Peyer's patch (tissue), 4 donors: Measurements from ENCODE around the gene HARS1. TPM values are rescaled to one million over a fixed set of nuclear protein-coding genes. Genes with fewer than 3 reads are reported as not detected.
"Not testable (repeated sequence)": the region's sequence is repeated elsewhere in the genome, so short reads cannot be mapped to it uniquely, and the experiment has no call there.

Experiments used
- DNase-seq, 3 donors: peaks; one replicate each; pipeline ENCODE4 v3.0.0-alpha.2; 2017 to 2019
- H3K27ac ChIP-seq, 4 donors: fragments of 200-600 bp; sonication (generic); one replicate each; pipeline ENCODE4 v1.5.1; 2016 to 2019
- H3K27me3 ChIP-seq, 2 donors: fragments of 200-600 bp; sonication (generic); one replicate each; pipeline ENCODE4 v1.5.1; 2019
- H3K36me3 ChIP-seq, 3 donors: fragments of 200-600 bp; sonication (generic); one replicate each; pipeline ENCODE4 v1.5.1; 2016 to 2019
- H3K4me1 ChIP-seq, 4 donors: fragments of 200-600 bp; sonication (generic); one replicate each; pipeline ENCODE4 v1.5.1; 2016 to 2019
- H3K4me3 ChIP-seq, 4 donors: fragments of 200-600 bp; sonication (generic); 1 replicate in 3 of 4; 2 replicates in 1 of 4; pipeline ENCODE4 v1.5.1; 2016 to 2019; ENCODE audit warnings: mild to moderate bottlenecking in 1 of 4
- H3K9me3 ChIP-seq, 4 donors: fragments of 200-600 bp; sonication (generic); one replicate each; pipeline ENCODE4 v1.5.1; 2016 to 2019; ENCODE audit warnings: mild to moderate bottlenecking in 1 of 4
- POLR2A ChIP-seq, 2 donors: fragments of 450-650 bp; IDR thresholded peaks; one replicate each; pipeline ENCODE4 v1.5.1; 2017; ENCODE audit warnings: antibody characterized with exemption in 2 of 2, mild to moderate bottlenecking in 2 of 2, moderate library complexity in 2 of 2
- total RNA-seq, 4 donors: library from RNA; depleted of rRNA; stranded (reverse); fragments of >200 nt; gene quantifications; one replicate each; pipeline ENCODE4 v1.1.0, GENCODE V29; 2016
- TF ChIP-seq, protein P1 (sequence below), 6 experiments: fragments of 450-650 bp in 4 of 6; fragments of 200-600 bp in 2 of 6; sonication (generic) in 1 of 6; IDR thresholded peaks; one replicate each; pipeline ENCODE4 v1.5.1; 2017 to 2019; ENCODE audit warnings: antibody characterized with exemption in 6 of 6, mild to moderate bottlenecking in 3 of 6, moderate library complexity in 1 of 6

HARS1 gene
- total RNA-seq, 4 donors from 2014 or later, result 24.3 to 55.3 (median 46.1) TPM

DNA sequence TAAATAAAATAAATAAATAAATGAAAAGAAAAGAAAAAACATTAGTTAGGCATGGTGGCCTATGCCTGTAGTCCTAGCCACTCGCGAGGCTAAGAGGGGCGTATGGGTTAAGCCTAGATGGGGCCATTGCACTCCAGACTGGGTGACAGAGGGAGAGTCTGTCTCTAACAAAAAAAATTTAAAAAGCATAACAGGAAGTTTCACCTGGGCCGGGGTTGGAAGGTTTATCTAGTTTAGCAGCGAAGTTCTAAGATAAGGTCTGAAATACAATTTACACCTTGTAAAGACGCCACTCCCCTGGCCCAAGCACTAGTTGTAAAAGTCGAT, 27.1 kb upstream of the HARS1 start:
- DNase-seq, result no peak
- Histone ChIP-seq H3K4me3 (peak overlapping the region in 1 of 4 donors; percentile 32), H3K27me3 (no peaks in the 10 kb centered on the region), H3K36me3 (no peaks in the 10 kb centered on the region), H3K9me3 (no peaks in the 10 kb centered on the region), H3K4me1 (no peaks in the 10 kb centered on the region), H3K27ac (peak overlapping the region in 3 of 4 donors; percentile 17 to 72 (median 44))
- TF ChIP-seq POLR2A (IDR thresholded peaks at IDR 0.05), result no peak
- TF ChIP-seq, protein P1, sequence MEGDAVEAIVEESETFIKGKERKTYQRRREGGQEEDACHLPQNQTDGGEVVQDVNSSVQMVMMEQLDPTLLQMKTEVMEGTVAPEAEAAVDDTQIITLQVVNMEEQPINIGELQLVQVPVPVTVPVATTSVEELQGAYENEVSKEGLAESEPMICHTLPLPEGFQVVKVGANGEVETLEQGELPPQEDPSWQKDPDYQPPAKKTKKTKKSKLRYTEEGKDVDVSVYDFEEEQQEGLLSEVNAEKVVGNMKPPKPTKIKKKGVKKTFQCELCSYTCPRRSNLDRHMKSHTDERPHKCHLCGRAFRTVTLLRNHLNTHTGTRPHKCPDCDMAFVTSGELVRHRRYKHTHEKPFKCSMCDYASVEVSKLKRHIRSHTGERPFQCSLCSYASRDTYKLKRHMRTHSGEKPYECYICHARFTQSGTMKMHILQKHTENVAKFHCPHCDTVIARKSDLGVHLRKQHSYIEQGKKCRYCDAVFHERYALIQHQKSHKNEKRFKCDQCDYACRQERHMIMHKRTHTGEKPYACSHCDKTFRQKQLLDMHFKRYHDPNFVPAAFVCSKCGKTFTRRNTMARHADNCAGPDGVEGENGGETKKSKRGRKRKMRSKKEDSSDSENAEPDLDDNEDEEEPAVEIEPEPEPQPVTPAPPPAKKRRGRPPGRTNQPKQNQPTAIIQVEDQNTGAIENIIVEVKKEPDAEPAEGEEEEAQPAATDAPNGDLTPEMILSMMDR (IDR thresholded peaks at IDR 0.05), result no peak

DNA sequence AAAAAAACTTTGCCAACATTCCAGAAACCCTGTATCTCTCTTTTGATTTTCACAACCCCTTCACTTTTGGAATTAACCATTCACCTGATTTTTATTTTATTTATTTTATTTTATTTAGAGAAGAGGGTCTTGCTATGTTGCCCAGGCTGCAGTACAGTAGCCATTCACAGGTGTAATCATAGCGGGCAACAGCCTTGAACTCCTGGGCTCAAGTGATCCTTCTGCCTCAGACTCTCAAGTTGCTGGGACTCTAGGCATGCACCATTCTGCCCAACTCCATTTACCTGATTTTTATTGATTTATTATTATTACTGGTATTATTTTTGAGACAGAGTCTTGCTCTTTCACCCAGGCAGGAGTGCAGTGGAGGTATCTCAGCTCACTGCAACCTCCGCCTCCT, 25.1 kb upstream of the HARS1 start:
- not testable (repeated sequence) for H3K9me3 ChIP-seq, H3K27ac ChIP-seq, H3K27me3 ChIP-seq, H3K4me3 ChIP-seq, H3K4me1 ChIP-seq, H3K36me3 ChIP-seq, DNase-seq

- peaks cover 0 to 4% (median 0%) of the 10 kb centered on the region in 4 donors for H3K4me1 ChIP-seq
- H3K9me3 ChIP-seq, result no peaks in the 10 kb centered on the region
- H3K27me3 ChIP-seq, result no peaks in the 10 kb centered on the region
- TF ChIP-seq POLR2A (IDR thresholded peaks at IDR 0.05), result no peak
- no peaks in the 10 kb centered on the region for H3K36me3 ChIP-seq
- no peak overlapping the region for H3K4me3 ChIP-seq
- no peak for DNase-seq
- no peak overlapping the region for H3K27ac ChIP-seq
Measured at GRCh38 chr5:140713562-140714094, 22.5 kb upstream of the HARS1 start.

- no peaks in the 10 kb centered on the region for H3K36me3 ChIP-seq
- H3K4me3 ChIP-seq, result peak overlapping the region in 1 of 4 donors; percentile 50
- H3K27me3 ChIP-seq, result no peaks in the 10 kb centered on the region
- no peaks in the 10 kb centered on the region for H3K9me3 ChIP-seq
- H3K27ac ChIP-seq, result peak overlapping the region in 2 of 4 donors; percentile 83 to 85
- DNase-seq, result no peak
- no peak for TF ChIP-seq POLR2A (IDR thresholded peaks at IDR 0.05)
- TF ChIP-seq, protein P1 (IDR thresholded peaks at IDR 0.05), result no peak
- peaks cover 0 to 4% (median 0%) of the 10 kb centered on the region in 4 donors for H3K4me1 ChIP-seq
Measured at GRCh38 chr5:140711794-140712193, 20.6 kb upstream of the HARS1 start.

GRCh38 chr5:140710899-140711552, 19.9 kb upstream of the HARS1 start:
- Histone ChIP-seq H3K4me3 (peak overlapping the region; percentile 46 to 76 (median 59)), H3K9me3 (no peaks in the 10 kb centered on the region), H3K27ac (peak overlapping the region; percentile 82 to 97 (median 84)), H3K4me1 (peaks cover 0 to 4% (median 0%) of the 10 kb centered on the region in 4 donors), H3K36me3 (peaks cover 0 to 3% (median 0%) of the 10 kb centered on the region in 3 donors), H3K27me3 (no peaks in the 10 kb centered on the region)
- TF ChIP-seq, protein P1 (IDR thresholded peaks at IDR 0.05), result no peak
- TF ChIP-seq POLR2A (IDR thresholded peaks at IDR 0.05), result peak in 1 of 2 donors; percentile 64
- DNase-seq, result peak; percentile 79 to 93 (median 82)

DNA sequence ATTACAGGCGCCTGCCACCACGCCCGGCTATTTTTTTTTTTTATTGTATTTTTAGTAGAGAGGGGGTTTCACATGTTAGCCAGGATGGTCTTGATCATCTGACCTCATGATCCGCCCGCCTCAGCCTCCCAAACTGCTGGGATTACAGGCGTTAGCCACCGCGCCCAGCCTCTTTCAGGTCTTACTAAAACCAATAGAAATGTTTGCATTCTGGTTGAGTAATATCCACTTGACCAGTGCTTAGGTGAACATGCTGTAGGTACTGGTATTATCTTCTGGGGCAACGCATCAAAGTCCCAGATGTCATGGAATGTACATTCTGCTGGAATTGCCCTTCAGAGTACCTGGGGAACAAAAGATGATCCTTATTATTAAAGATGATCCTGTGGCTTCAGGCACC, 17.6 kb upstream of the HARS1 start:
- not testable (repeated sequence) for H3K4me1 ChIP-seq, H3K9me3 ChIP-seq, H3K27ac ChIP-seq, H3K4me3 ChIP-seq, H3K27me3 ChIP-seq, DNase-seq
- H3K36me3 ChIP-seq, result peaks cover 0 to 26% (median 5%) of the 10 kb centered on the region in 3 donors

DNA sequence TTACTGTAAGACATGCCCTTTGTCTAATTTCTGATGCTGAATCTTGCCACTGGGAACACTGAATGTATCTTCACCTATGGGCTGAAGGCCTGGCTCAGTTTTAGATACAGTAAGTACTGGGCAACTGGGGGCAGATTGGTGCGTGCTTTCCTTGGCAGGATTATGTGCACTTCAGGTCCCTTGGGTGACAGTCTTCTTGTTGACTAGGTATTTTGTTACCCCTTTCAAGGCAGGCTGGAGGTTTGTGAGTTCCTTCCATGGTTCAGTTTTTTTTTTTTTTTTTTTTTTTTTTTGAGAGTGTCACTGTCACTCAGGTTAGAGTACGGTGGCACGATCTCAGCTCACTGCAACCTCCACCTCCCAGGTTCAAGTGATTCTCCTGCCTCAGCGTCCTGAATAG, 16.6 kb upstream of the HARS1 start:
- Histone ChIP-seq H3K36me3 (peaks cover 0 to 35% (median 5%) of the 10 kb centered on the region in 3 donors), H3K4me3 (no peak overlapping the region), H3K9me3 (no peaks in the 10 kb centered on the region), H3K27me3 (no peaks in the 10 kb centered on the region), H3K27ac (no peak overlapping the region), H3K4me1 (peaks cover 0 to 4% (median 0%) of the 10 kb centered on the region in 4 donors)
- DNase-seq, result no peak
- no peak for TF ChIP-seq POLR2A (IDR thresholded peaks at IDR 0.05)
- TF ChIP-seq, protein P1 (IDR thresholded peaks at IDR 0.05), result no peak
